Lung (tissue), 12 donors: Measurements from ENCODE around the gene LACTBL1. TPM values are rescaled to one million over a fixed set of nuclear protein-coding genes. Genes with fewer than 3 reads are reported as not detected.

Source experiments
- ATAC-seq: fragments of 200-7000 bp; cut with Tn5 transposase; one replicate; pipeline ENCODE4 v1.9.1; 2020; ENCODE audit warnings: moderate number of reproducible peaks; ENCODE audit not compliant: insufficient read depth, low FRiP score
- DNase-seq, 3 donors: peaks; one replicate each; pipeline ENCODE4 v3.0.0-alpha.2; 2013 to 2017
- H3K27ac ChIP-seq, 2 donors: one replicate each; pipeline ENCODE4 v1.5.1; 2013; ENCODE audit warnings: mild to moderate bottlenecking in 2 of 2, moderate library complexity in 2 of 2, control low read depth in 1 of 2, inconsistent platforms in 1 of 2, low read depth in 1 of 2, low read length in 1 of 2
- H3K27me3 ChIP-seq, 3 donors: one replicate each; pipeline ENCODE4 v1.5.1; 2013; ENCODE audit warnings: low read length in 2 of 3; ENCODE audit not compliant: control insufficient read depth in 3 of 3, insufficient read depth in 3 of 3
- H3K36me3 ChIP-seq, 4 donors: one replicate each; pipeline ENCODE4 v1.5.1; 2013; ENCODE audit warnings: low read length in 4 of 4, mild to moderate bottlenecking in 1 of 4, moderate library complexity in 1 of 4; ENCODE audit not compliant: control insufficient read depth in 4 of 4, insufficient read depth in 4 of 4
- H3K4me1 ChIP-seq, 5 donors: one replicate each; pipeline ENCODE4 v1.5.1; 2013; ENCODE audit warnings: low read length in 5 of 5, mild to moderate bottlenecking in 2 of 5, moderate library complexity in 1 of 5; ENCODE audit not compliant: control insufficient read depth in 5 of 5, insufficient read depth in 5 of 5
- H3K4me3 ChIP-seq: one replicate; pipeline ENCODE4 v1.5.1; 2013; ENCODE audit warnings: mild to moderate bottlenecking, control low read depth, moderate library complexity
- H3K9ac ChIP-seq, 2 donors: one replicate each; pipeline ENCODE4 v1.5.1; 2013; ENCODE audit warnings: low read length in 2 of 2, control low read depth in 1 of 2; ENCODE audit not compliant: insufficient read depth in 1 of 2
- H3K9me3 ChIP-seq, 4 donors: one replicate each; pipeline ENCODE4 v1.5.1; 2013; ENCODE audit warnings: low read length in 3 of 4, mild to moderate bottlenecking in 1 of 4, moderate library complexity in 1 of 4; ENCODE audit not compliant: control insufficient read depth in 4 of 4, insufficient read depth in 3 of 4
- CTCF ChIP-seq: IDR thresholded peaks from 2 replicates; pipeline ENCODE4 v1.5.1; 2012; ENCODE audit warnings: mild to moderate bottlenecking; ENCODE audit errors: control extremely low read depth, extremely low read depth
- WGBS, 2 donors: extraction: QIAGEN DNeasy Blood & Tissue Kit; methylation state at CpG; one replicate each; pipeline ENCODE4 v1.1.7; 2013; 5-methylcytosine and 5-hydroxymethylcytosine counted together
- polyA plus RNA-seq, 2 donors: library from polyadenylated mRNA; stranded (reverse); fragments of 200-250 nt; gene quantifications; one replicate each; pipeline ENCODE4 v1.2.1, GENCODE V29; 2013
- total RNA-seq, 2 donors: library from RNA; depleted of rRNA in 1 of 2; stranded (reverse); fragments of >200 nt in 1 of 2; gene quantifications; one replicate each; pipeline ENCODE4 v1.2.1, GENCODE V29; 2014 to 2021
- donor health status: control.
- donor health status: control.
- donor health status: Bipolar disorder and iron deficiency.
- donor health status: healthy.
- donor health status: DM: yes; HTN: yes; CAD: no.

LACTBL1 gene
- total and polyA plus RNA-seq, 4 donors, result not detected

- no peaks in the 10 kb centered on the region for H3K4me1 ChIP-seq
- DNase-seq, result no peak
- peaks cover 0 to 2% (median 0%) of the 10 kb centered on the region in 4 donors for H3K9me3 ChIP-seq
- no peak overlapping the region for H3K27ac ChIP-seq
- WGBS, 2 donors, result 51 to 63% methylated on average over 4 of the region's 4 CpGs
- no peak for TF ChIP-seq CTCF
- H3K9ac ChIP-seq, result no peak overlapping the region
- peaks cover 0 to 11% (median 0%) of the 10 kb centered on the region in 3 donors for H3K27me3 ChIP-seq
- no peaks in the 10 kb centered on the region for H3K36me3 ChIP-seq
- no peak for ATAC-seq
- no peak overlapping the region for H3K4me3 ChIP-seq
Measured at GRCh38 chr1:22976127-22976460, 3.4 kb upstream of the LACTBL1 start.

DNA sequence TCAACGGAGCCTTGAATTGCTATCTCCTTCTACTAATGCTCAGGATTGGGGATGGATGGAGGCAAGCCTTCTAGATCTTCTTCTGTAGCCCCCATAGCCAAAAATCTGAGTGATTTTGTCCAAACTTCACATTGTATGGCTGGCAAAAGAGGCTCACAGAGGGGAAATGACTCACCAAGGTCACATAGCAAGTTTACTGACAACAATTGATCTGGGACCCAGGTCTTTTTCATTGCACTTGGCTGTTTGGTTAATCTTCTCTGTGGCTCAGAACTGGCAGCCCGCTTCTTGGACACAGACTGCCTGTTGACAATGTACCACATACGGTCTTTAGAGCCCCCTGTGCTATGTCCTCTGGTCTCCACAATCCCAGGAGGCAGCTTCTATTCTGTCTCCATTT is 3.0 kb upstream of the LACTBL1 start:
- no peak for TF ChIP-seq CTCF
- Histone ChIP-seq H3K4me3 (no peak overlapping the region), H3K36me3 (no peaks in the 10 kb centered on the region), H3K27me3 (peaks cover 0 to 11% (median 0%) of the 10 kb centered on the region in 3 donors), H3K4me1 (no peaks in the 10 kb centered on the region), H3K9me3 (peaks cover 0 to 2% (median 0%) of the 10 kb centered on the region in 4 donors), H3K27ac (no peak overlapping the region), H3K9ac (no peak overlapping the region)
- ATAC-seq (no peak), DNase-seq (no peak)
- 75 to 91% methylated on average over 3 of the region's 3 CpGs for WGBS, 2 donors

DNA sequence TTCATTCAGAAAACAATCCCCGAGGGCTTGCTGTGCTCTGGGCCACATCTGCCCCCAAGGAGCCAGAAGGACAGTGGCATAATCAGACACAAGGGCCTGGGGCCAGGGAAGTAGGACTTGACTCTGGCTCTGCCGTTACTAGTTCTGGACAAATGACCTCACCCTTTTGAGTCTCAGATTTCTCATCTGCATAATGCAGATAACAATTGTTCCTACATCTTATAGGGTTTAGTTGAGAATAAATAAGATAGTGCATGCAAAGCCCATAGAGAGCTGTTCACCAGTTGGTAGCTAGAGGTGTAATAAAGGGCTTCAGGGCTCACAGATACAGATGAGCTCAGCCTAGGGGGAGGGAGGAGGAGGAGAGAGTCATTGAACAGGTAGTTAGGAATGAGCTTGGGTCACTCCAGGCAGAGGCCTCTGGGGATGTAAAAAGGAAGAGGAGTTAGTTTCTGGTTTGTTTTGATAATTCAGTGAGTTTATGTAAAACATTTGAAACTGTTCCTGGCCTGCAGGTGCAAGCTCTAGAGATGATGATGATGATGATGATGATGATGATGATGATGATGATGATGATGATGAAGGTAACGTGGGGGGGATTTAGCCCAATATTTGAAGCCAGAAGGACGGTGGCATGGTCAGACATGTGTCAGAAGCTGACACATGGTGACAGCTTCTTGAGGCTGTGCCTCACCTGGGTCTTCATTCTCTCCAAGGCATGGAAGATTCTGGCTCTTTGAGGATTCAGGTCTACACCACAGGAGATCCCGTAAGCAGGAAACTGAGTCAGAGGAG is 858 bp downstream of the LACTBL1 start:
- 69 to 74% methylated on average over 5 of the region's 5 CpGs for WGBS, 2 donors
- no peak for ATAC-seq
- peaks cover 0 to 2% (median under 1%) of the 10 kb centered on the region in 4 donors for H3K9me3 ChIP-seq
- DNase-seq, result no peak
- no peak overlapping the region for H3K27ac ChIP-seq
- H3K27me3 ChIP-seq, result peaks cover 0 to 18% (median 0%) of the 10 kb centered on the region in 3 donors
- no peaks in the 10 kb centered on the region for H3K4me1 ChIP-seq
- no peak for TF ChIP-seq CTCF
- H3K9ac ChIP-seq, result no peak overlapping the region
- H3K4me3 ChIP-seq, result no peak overlapping the region
- H3K36me3 ChIP-seq, result no peaks in the 10 kb centered on the region

- no peak for TF ChIP-seq CTCF
- DNase-seq (no peak), ATAC-seq (no peak)
- WGBS, 2 donors, result 57 to 78% methylated on average over 3 of the region's 3 CpGs
- Histone ChIP-seq H3K9me3 (peaks cover 0 to 7% (median 3%) of the 10 kb centered on the region in 4 donors), H3K4me3 (no peak overlapping the region), H3K4me1 (no peaks in the 10 kb centered on the region), H3K36me3 (no peaks in the 10 kb centered on the region), H3K27me3 (peaks cover 0 to 18% (median 0%) of the 10 kb centered on the region in 3 donors), H3K9ac (no peak overlapping the region), H3K27ac (no peak overlapping the region)
Measured at GRCh38 chr1:22971161-22971560, 1.5 kb downstream of the LACTBL1 start.
